Breast epithelium (tissue), 3 donors: Measurements from ENCODE around the gene GAGE10.
"Not testable (repeated sequence)": the region's sequence is repeated elsewhere in the genome, so short reads cannot be mapped to it uniquely, and the experiment has no call there.

Experiments
- POLR2A ChIP-seq: fragments of 450-650 bp; IDR thresholded peaks from one replicate; pipeline ENCODE4 v1.6.1; 2016; ENCODE audit warnings: antibody characterized with exemption, mild to moderate bottlenecking, moderate library complexity
- POLR2AphosphoS5 ChIP-seq, 3 donors: sonication (generic); formaldehyde crosslinking; IDR thresholded peaks; one replicate each; pipeline ENCODE4 v1.6.1; 2017; ENCODE audit warnings: antibody characterized with exemption in 3 of 3
- TF ChIP-seq, protein P1 (sequence below), 3 donors: fragments of 450-650 bp; IDR thresholded peaks; one replicate each; pipeline ENCODE4 v1.5.1; 2016 to 2017; ENCODE audit warnings: antibody characterized with exemption in 3 of 3, mild to moderate bottlenecking in 3 of 3, moderate library complexity in 3 of 3

DNA sequence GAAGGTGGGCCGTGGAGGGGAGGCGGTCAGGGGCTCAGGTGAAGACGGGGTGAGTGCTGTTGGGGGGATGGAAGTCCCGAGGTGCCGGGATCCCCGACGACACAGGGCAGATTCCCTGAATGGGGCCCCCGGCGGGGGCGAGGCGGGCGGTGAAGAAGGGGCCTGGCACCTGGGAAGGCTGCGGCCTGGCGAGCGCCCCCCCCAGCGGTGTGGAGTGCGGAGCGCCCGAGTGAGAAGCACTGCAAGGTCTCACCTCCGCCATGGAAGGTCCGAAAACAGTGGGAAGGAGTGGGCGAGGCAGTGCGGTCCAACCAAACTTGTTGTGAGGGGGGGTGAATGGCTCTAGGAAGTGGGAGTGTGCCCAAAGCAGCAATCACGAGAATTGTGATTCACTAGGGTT lies 38.0 kb downstream of the GAGE10 start:
- TF ChIP-seq, protein P1, sequence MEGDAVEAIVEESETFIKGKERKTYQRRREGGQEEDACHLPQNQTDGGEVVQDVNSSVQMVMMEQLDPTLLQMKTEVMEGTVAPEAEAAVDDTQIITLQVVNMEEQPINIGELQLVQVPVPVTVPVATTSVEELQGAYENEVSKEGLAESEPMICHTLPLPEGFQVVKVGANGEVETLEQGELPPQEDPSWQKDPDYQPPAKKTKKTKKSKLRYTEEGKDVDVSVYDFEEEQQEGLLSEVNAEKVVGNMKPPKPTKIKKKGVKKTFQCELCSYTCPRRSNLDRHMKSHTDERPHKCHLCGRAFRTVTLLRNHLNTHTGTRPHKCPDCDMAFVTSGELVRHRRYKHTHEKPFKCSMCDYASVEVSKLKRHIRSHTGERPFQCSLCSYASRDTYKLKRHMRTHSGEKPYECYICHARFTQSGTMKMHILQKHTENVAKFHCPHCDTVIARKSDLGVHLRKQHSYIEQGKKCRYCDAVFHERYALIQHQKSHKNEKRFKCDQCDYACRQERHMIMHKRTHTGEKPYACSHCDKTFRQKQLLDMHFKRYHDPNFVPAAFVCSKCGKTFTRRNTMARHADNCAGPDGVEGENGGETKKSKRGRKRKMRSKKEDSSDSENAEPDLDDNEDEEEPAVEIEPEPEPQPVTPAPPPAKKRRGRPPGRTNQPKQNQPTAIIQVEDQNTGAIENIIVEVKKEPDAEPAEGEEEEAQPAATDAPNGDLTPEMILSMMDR (IDR thresholded peaks at IDR 0.05), result not testable (repeated sequence)
- not testable (repeated sequence) for TF ChIP-seq POLR2A; POLR2AphosphoS5 (IDR thresholded peaks at IDR 0.05)
